HUES64 (cell line): ENCODE measurements around the gene LRRC73.
"Not testable (repeated sequence)": the region's sequence is repeated elsewhere in the genome, so short reads cannot be mapped to it uniquely, and the experiment has no call there.

Experiments used
- H3K27ac ChIP-seq: 2 replicates; pipeline ENCODE4 v1.7.0; 2013; ENCODE audit warnings: low read depth, low read length, inconsistent platforms
- H3K27me3 ChIP-seq: 2 replicates; pipeline ENCODE4 v1.6.1; 2013; ENCODE audit warnings: mild to moderate bottlenecking, low read length; ENCODE audit not compliant: insufficient read depth
- H3K36me3 ChIP-seq: 2 replicates; pipeline ENCODE4 v1.6.1; 2013; ENCODE audit warnings: mild to moderate bottlenecking, low read length; ENCODE audit not compliant: insufficient read depth
- H3K4me1 ChIP-seq: 2 replicates; pipeline ENCODE4 v1.6.1; 2013; ENCODE audit warnings: mild to moderate bottlenecking, low read length, moderate library complexity; ENCODE audit not compliant: insufficient read depth
- H3K4me3 ChIP-seq: 2 replicates; pipeline ENCODE4 v1.5.1; 2013; ENCODE audit warnings: mild to moderate bottlenecking, low read length, moderate library complexity
- H3K9ac ChIP-seq: 2 replicates; pipeline ENCODE4 v1.6.1; 2013; ENCODE audit warnings: mild to moderate bottlenecking, low read depth, low read length
- H3K9me3 ChIP-seq: 2 replicates; pipeline ENCODE4 v1.6.1; 2013; ENCODE audit warnings: low read depth, low read length; ENCODE audit not compliant: insufficient read depth
- WGBS: fragments of 150-250, 120-280 bp; methylation state at CpG from one replicate; pipeline ENCODE4 v1.1.7; 2013; ENCODE audit warnings: missing lambda C conversion rate; 5-methylcytosine and 5-hydroxymethylcytosine counted together

LRRC73 gene

GRCh38 chr6:43498291-43498690 lies 11.9 kb downstream of the LRRC73 start:
- not testable (repeated sequence) for H3K27ac ChIP-seq, H3K27me3 ChIP-seq, H3K4me3 ChIP-seq, H3K9ac ChIP-seq, H3K9me3 ChIP-seq
- WGBS, result 94% methylated on average over 5 of the region's 5 CpGs
- peaks cover 15% of the 10 kb centered on the region for H3K4me1 ChIP-seq
- H3K36me3 ChIP-seq, result peaks cover 56% of the 10 kb centered on the region

- Histone ChIP-seq H3K36me3 (peaks cover 50% of the 10 kb centered on the region), H3K4me3 (no peak overlapping the region), H3K9me3 (no peaks in the 10 kb centered on the region), H3K4me1 (peaks cover 18% of the 10 kb centered on the region), H3K27ac (no peak overlapping the region), H3K27me3 (no peaks in the 10 kb centered on the region), H3K9ac (no peak overlapping the region)
- 95% methylated on average over 12 of the region's 12 CpGs for WGBS
Observed at GRCh38 chr6:43497689-43498088, 12.5 kb downstream of the LRRC73 start.

GRCh38 chr6:43497129-43497396 lies 13.1 kb downstream of the LRRC73 start:
- Histone ChIP-seq H3K36me3 (peaks cover 44% of the 10 kb centered on the region), H3K9ac (no peak overlapping the region), H3K27ac (no peak overlapping the region), H3K4me3 (no peak overlapping the region), H3K27me3 (no peaks in the 10 kb centered on the region), H3K9me3 (no peaks in the 10 kb centered on the region), H3K4me1 (peaks cover 18% of the 10 kb centered on the region)
- 93% methylated on average over 6 of the region's 6 CpGs for WGBS

- peaks cover 18% of the 10 kb centered on the region for H3K4me1 ChIP-seq
- no peaks in the 10 kb centered on the region for H3K27me3 ChIP-seq
- WGBS, result 54% methylated on average over 18 of the region's 18 CpGs
- peaks cover 40% of the 10 kb centered on the region for H3K36me3 ChIP-seq
- H3K27ac ChIP-seq, result peak overlapping the region; percentile 56
- peak overlapping the region; percentile 48; the same call in 1 of the 2 replicates for H3K9ac ChIP-seq
- no peaks in the 10 kb centered on the region for H3K9me3 ChIP-seq
- H3K4me3 ChIP-seq, result no peak overlapping the region
Observed at GRCh38 chr6:43496370-43497128, 13.6 kb downstream of the LRRC73 start.

GRCh38 chr6:43495409-43495941 lies 14.7 kb downstream of the LRRC73 start:
- Histone ChIP-seq H3K9ac (peak overlapping the region; percentile 48; the same call in 1 of the 2 replicates), H3K36me3 (peaks cover 31% of the 10 kb centered on the region), H3K4me1 (peaks cover 18% of the 10 kb centered on the region), H3K4me3 (no peak overlapping the region), H3K27ac (peak overlapping the region; percentile 56), H3K27me3 (no peaks in the 10 kb centered on the region), H3K9me3 (no peaks in the 10 kb centered on the region)
- 76% methylated on average over 4 of the region's 4 CpGs for WGBS

- H3K27me3 ChIP-seq, result no peaks in the 10 kb centered on the region
- no peak overlapping the region for H3K27ac ChIP-seq
- H3K36me3 ChIP-seq, result peaks cover 23% of the 10 kb centered on the region
- H3K4me3 ChIP-seq, result no peak overlapping the region
- WGBS, result 92% methylated on average over 4 of the region's 4 CpGs
- H3K4me1 ChIP-seq, result peaks cover 18% of the 10 kb centered on the region
- no peak overlapping the region for H3K9ac ChIP-seq
- H3K9me3 ChIP-seq, result no peaks in the 10 kb centered on the region
Observed at GRCh38 chr6:43494766-43495165, 15.4 kb downstream of the LRRC73 start.

DNA sequence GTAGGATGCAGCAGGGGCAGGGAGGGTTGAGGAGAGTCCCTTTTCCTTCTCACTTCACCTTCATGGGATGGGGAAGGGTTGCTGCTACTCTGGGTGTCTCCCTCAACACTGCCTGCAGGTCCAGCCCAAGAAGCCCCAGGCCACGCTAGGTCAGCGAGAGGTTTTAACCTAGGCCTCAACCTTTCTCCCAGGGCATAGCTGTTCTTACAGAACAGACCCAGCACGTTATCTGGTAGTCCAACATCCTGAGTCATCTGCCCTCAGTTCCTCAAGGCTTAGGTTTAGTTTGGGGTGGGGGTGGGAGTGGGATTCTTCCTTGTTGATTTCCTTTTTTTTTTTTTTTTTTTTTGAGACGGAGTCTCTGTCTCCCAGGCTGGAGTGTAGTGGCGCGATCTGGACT lies 15.8 kb downstream of the LRRC73 start:
- H3K4me3 ChIP-seq, result no peak overlapping the region
- 97% methylated on average over 6 of the region's 6 CpGs for WGBS
- peaks cover 19% of the 10 kb centered on the region for H3K36me3 ChIP-seq
- no peaks in the 10 kb centered on the region for H3K27me3 ChIP-seq
- no peak overlapping the region for H3K9ac ChIP-seq
- no peak overlapping the region for H3K27ac ChIP-seq
- peaks cover 18% of the 10 kb centered on the region for H3K4me1 ChIP-seq
- H3K9me3 ChIP-seq, result no peaks in the 10 kb centered on the region

DNA sequence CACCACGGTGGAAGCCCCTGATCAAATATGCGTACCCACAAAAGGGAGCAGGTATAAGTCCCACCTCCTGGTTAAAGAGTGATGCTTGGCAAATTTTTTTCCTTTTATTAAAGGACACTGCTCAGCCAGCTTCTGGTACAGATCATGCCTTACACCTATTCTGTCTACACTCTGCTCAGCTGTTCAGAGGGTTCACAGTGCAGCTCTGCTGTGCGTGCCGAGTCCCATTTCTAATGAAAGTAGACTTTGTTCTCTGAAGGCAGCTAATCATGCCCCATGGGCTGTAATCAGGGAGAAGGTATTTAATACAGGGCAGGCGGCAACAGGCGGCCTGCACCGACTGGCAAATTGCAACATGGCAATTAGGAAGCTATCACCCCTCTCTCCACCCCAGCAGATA lies 16.3 kb downstream of the LRRC73 start:
- Histone ChIP-seq H3K9ac (no peak overlapping the region), H3K4me3 (no peak overlapping the region), H3K4me1 (peaks cover 18% of the 10 kb centered on the region), H3K27me3 (no peaks in the 10 kb centered on the region), H3K9me3 (no peaks in the 10 kb centered on the region), H3K36me3 (peaks cover 14% of the 10 kb centered on the region), H3K27ac (no peak overlapping the region)
- WGBS, result 93% methylated on average over 7 of the region's 7 CpGs

GRCh38 chr6:43493230-43493629 lies 16.9 kb downstream of the LRRC73 start:
- Histone ChIP-seq H3K9ac (no peak overlapping the region), H3K27ac (no peak overlapping the region), H3K4me1 (peaks cover 18% of the 10 kb centered on the region), H3K4me3 (no peak overlapping the region), H3K27me3 (no peaks in the 10 kb centered on the region), H3K9me3 (no peaks in the 10 kb centered on the region), H3K36me3 (peaks cover 9% of the 10 kb centered on the region)
- WGBS, result 73% methylated on average over 2 of the region's 2 CpGs

GRCh38 chr6:43492673-43493072 lies 17.5 kb downstream of the LRRC73 start:
- Histone ChIP-seq H3K36me3 (peaks cover 3% of the 10 kb centered on the region; the same call in 1 of the 2 replicates), H3K9ac (no peak overlapping the region), H3K9me3 (no peaks in the 10 kb centered on the region), H3K27me3 (no peaks in the 10 kb centered on the region), H3K4me3 (no peak overlapping the region), H3K4me1 (peaks cover 18% of the 10 kb centered on the region), H3K27ac (no peak overlapping the region)
- 90% methylated on average over 3 of the region's 3 CpGs for WGBS

DNA sequence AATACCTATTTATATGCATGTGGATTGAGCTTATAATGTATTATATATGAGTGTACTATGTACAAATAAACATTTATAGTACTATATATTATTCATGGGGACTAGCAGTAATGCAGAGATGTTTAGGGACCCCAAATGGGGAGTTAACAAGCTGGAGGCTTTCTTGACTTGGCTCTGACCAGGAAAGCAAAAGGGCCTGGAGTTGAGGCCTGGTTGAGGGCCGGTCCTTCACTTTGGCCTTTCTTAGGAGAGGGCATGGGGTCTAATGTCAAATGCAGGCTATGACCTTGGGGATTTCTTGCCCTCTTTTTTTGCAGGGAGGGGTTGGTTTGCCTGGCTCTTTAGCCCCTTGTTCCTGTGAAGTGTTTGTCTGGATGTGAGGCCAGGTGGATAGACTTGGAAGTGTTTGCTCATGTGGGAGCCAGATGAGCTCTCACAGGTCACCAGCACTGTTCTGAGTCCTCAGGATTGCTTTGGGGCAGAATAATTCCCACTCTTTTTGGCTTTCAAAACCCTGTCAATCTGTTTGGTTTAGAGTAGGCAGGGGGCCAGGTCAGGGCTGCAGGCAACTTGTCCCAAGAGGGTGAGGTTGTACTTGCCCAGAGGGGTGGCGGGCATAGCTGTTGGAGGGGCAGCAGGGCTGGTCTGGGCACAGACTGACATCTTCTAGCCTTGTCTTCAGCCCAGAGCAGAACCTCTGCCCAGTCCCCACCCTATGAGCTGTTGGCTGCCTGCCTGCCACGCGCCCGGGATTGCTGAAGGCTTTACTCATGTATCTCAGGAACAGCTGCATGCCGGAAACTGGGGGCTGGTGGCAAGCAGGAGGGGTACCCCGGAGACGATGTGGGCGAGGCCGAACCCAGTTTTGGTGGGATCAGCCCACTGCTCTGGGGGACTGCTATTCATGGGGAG lies 18.1 kb downstream of the LRRC73 start:
- 91% methylated on average over 10 of the region's 10 CpGs for WGBS
- H3K4me1 ChIP-seq, result peaks cover 18% of the 10 kb centered on the region

More for the DNA sequence above, 18.1 kb downstream of the LRRC73 start:
- H3K27ac ChIP-seq, result no peak overlapping the region
- H3K9ac ChIP-seq, result no peak overlapping the region
- no peaks in the 10 kb centered on the region for H3K36me3 ChIP-seq
- H3K9me3 ChIP-seq, result no peaks in the 10 kb centered on the region
- no peaks in the 10 kb centered on the region for H3K27me3 ChIP-seq
- no peak overlapping the region for H3K4me3 ChIP-seq
